Muscle layer of colon (tissue), 2 donors: ENCODE measurements around the gene EPS8L2.
"Not testable (repeated sequence)": the region's sequence is repeated elsewhere in the genome, so short reads cannot be mapped to it uniquely, and the experiment has no call there.

Source experiments
- H3K27ac ChIP-seq: one replicate; pipeline ENCODE4 v1.7.0; 2013; ENCODE audit warnings: low read depth, mild to moderate bottlenecking, low read length, moderate library complexity
- H3K27me3 ChIP-seq, 2 donors: one replicate each; pipeline ENCODE4 v1.7.0; 2013; ENCODE audit warnings: low read length in 2 of 2, mild to moderate bottlenecking in 2 of 2; ENCODE audit not compliant: insufficient read depth in 2 of 2, control insufficient read depth in 1 of 2
- H3K36me3 ChIP-seq: one replicate; pipeline ENCODE4 v1.7.0; 2013; ENCODE audit warnings: mild to moderate bottlenecking, low read length; ENCODE audit not compliant: insufficient read depth
- H3K4me1 ChIP-seq: one replicate; pipeline ENCODE4 v1.7.0; 2013; ENCODE audit warnings: mild to moderate bottlenecking, low read length; ENCODE audit not compliant: insufficient read depth
- H3K4me3 ChIP-seq, 2 donors: one replicate each; pipeline ENCODE4 v1.7.0; 2013; ENCODE audit warnings: low read length in 2 of 2, low read depth in 1 of 2, mild to moderate bottlenecking in 1 of 2, moderate library complexity in 1 of 2
- H3K9ac ChIP-seq: one replicate; pipeline ENCODE4 v1.7.0; 2013; ENCODE audit warnings: low read length
- H3K9me3 ChIP-seq: one replicate; pipeline ENCODE4 v1.7.0; 2013; ENCODE audit warnings: mild to moderate bottlenecking, low read length
- donor health status: abdominal sarcoma.
- donor health status: Adenocarcinoma of cecum.

EPS8L2 gene

DNA sequence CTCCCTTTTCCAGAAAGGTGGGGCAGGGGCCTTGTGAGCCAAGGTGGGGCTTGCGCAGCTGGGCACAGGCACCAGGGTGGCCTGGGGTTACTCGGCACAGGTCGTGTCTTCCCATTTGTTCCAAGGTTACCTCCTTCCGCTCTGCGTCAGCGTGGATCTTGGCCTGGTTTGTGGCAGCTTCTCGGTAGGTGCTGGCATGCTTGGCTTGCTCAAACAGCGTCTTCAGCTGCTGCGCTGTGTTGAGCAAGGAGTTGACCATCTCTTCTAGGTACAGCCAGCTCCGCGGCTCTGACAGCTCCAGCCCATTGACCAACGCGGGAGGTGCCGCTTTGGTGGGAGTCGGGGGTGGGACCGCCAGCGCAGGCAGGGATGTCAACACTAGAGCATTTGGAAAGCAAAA is 31.6 kb upstream of the EPS8L2 start:
- Histone ChIP-seq H3K27me3 (no peaks in the 10 kb centered on the region), H3K9me3 (no peaks in the 10 kb centered on the region), H3K4me3 (no peak overlapping the region), H3K9ac (no peak overlapping the region), H3K27ac (no peak overlapping the region), H3K36me3 (peaks cover 22% of the 10 kb centered on the region), H3K4me1 (no peaks in the 10 kb centered on the region)

DNA sequence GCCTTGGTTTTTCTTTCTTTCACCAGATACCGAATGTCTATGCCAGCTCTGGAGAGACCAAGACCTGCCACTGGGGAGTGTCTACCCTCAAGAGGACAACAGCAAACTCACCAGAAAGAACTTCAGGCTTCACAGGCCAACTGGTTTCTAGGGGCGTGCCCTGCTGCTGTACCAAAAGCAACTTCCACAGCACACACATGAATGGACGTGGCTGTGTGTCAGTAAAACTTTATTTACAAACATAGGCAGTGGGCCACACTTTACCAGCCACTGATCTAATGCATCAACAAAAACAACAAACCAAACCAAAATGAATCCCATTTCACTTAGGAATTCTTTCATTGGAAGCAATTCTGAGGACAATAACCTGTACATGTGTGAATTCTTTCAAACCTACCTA is 27.7 kb upstream of the EPS8L2 start:
- H3K4me3 ChIP-seq: no peak overlapping the region
- H3K36me3 ChIP-seq: peaks cover 29% of the 10 kb centered on the region
- H3K9me3 ChIP-seq: no peaks in the 10 kb centered on the region
- no peak overlapping the region for H3K9ac ChIP-seq
- H3K27me3 ChIP-seq: no peaks in the 10 kb centered on the region
- H3K27ac ChIP-seq: no peak overlapping the region
- H3K4me1 ChIP-seq: no peaks in the 10 kb centered on the region

DNA sequence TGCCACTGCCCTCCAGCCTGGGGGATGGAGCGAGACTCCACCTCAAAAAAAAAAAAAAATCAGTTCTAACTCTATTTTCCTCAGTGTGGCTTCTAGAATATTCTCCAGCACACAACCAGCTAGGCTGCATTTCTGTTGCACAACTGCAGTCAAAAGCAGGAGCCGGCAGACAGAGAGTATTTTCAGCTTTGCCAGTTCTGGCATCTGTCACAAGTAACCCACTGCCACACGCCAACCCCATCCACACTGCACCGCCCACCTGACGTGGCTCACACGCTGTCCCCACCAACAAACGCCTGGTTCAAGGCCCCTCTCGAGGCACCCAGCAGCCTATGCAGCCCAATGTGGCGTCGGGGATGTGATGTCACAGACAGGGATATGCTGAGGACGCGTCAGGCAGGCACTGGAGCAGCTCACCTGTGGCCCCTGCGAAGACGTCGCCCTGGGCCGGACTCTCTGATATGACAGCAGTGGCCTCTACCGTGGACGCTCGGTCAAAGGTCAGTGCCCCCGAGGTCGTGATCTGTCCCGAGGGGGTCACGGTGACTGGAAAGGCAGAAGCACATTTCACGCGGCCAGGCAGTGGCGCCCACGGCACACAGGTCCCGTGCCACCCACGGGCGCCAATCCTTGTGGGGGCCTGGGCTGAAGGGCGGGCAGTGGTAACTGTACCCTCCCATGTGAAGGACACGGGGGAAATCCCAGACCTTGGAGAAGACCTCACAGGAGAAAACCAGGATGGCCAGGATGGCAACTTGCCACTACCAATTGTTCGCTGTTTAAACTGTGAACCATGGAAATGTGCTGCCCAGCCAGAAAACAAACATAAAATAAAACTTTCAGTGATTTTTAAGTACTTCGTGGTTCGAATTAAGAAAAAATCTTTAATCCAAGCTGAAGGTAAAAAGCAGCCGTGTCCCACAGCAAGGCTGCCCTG is 26.5 kb upstream of the EPS8L2 start:
- Histone ChIP-seq H3K27me3 (no peaks in the 10 kb centered on the region), H3K36me3 (peaks cover 25% of the 10 kb centered on the region), H3K4me3 (no peak overlapping the region), H3K27ac (no peak overlapping the region), H3K9me3 (no peaks in the 10 kb centered on the region), H3K4me1 (no peaks in the 10 kb centered on the region), H3K9ac (no peak overlapping the region)

DNA sequence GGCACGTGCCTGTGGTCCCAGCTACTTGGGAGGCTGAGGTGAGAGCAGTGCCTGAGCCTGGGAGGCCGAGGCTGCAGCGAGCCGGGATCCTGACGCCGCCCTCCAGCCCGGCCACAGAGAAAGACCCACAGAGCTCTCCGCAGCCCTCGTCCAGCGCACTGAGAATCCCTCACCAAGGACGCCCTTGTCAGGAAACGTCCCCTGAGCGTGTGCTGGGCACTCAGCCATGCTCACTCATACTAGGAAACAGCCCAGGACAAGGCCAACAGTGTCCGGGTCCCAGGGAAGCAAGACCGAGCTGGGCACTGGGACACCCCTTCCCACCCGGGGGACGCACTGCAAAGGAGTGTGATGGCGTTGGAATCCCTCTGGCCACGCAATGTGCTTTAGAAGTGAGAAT is 25.6 kb upstream of the EPS8L2 start:
- no peaks in the 10 kb centered on the region for H3K9me3 ChIP-seq
- peaks cover 28% of the 10 kb centered on the region for H3K36me3 ChIP-seq
- H3K27me3 ChIP-seq: no peaks in the 10 kb centered on the region
- H3K27ac ChIP-seq: no peak overlapping the region
- H3K4me3 ChIP-seq: no peak overlapping the region
- no peak overlapping the region for H3K9ac ChIP-seq
- H3K4me1 ChIP-seq: no peaks in the 10 kb centered on the region

DNA sequence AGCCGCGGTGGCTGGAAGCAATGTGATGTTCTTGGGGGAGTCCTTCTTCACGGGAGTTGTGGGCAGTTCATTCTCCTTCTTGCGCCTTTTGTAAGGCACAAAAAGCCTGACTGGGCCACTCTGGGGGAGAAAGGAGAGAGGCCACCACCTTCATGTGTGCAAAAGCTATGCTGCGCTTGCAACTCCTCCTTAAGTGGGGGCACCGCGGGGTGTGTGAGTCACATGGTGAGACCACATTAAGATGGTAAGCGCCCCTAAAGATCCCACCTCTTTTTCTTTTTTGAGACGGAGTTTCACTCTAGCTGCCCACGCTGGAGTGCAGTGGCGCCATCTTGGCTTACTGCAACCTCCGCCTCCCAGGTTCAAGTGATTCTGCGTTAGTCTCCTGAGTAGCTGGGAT is 25.1 kb upstream of the EPS8L2 start:
- H3K4me1 ChIP-seq: no peaks in the 10 kb centered on the region
- H3K27me3 ChIP-seq: no peaks in the 10 kb centered on the region
- no peaks in the 10 kb centered on the region for H3K9me3 ChIP-seq
- peaks cover 28% of the 10 kb centered on the region for H3K36me3 ChIP-seq
- H3K27ac ChIP-seq: no peak overlapping the region
- no peak overlapping the region for H3K4me3 ChIP-seq
- no peak overlapping the region for H3K9ac ChIP-seq

DNA sequence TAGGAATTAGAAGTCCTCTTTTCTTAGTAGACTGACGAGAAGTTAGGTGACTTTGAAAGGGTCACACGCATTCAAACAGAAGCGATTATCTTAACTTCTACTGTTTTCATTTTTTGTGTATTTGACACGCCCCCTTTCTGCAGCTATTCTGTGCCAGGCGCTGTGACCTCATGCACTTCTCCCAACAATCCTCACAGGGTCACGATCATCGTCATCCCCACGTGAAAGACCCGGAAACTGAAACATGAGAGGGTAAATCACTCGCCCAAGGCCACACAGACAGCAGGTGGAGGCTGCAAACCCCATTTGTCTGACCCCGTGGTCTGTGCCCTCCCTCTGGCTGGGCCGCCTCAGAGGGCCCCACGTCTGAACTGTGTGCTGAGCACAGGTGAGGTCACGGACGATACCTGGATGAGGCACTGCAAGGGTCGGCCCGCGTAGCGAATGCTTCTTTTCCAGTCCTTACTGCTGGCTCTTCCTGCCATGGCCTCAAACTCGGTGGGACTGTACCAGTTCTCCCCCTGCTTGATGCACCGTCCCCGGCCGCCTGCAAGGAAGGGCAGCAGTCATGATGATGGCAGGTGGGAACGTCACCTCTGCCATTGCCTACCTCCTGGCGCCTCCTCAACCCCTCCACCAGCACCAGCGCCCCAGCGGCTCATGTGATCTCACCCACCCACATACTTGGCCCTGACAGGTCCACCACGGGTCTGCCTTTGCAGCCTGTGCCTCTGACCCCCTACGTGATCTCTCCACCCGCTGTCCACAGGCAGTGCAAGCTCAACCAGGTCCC is 19.4 kb upstream of the EPS8L2 start:
- Histone ChIP-seq H3K9ac (no peak overlapping the region), H3K4me1 (no peaks in the 10 kb centered on the region), H3K27me3 (no peaks in the 10 kb centered on the region), H3K4me3 (no peak overlapping the region), H3K27ac (no peak overlapping the region), H3K36me3 (peaks cover 29% of the 10 kb centered on the region), H3K9me3 (no peaks in the 10 kb centered on the region)

DNA sequence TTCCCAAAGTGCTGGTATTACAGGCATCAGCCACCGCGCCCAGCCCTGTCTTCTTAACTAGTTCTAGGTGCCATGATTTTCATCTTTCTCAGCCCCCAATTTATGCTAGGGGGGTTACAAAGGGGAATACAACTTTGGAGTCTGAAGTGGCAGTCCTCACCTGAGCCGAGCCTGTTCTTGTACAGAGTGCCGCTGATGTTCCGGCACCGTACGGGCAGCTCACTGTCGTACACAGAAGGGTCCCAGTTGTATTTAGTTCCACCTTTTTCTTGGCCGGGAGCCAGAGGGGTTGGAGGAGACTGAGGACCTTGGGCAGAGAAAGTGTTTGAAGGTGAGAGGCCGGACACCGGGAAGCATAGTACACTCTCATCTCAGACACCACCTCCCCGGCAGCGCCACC is 18.3 kb upstream of the EPS8L2 start:
- Histone ChIP-seq H3K4me1 (no peaks in the 10 kb centered on the region), H3K9ac (no peak overlapping the region), H3K27me3 (no peaks in the 10 kb centered on the region), H3K4me3 (no peak overlapping the region), H3K36me3 (peaks cover 29% of the 10 kb centered on the region), H3K27ac (no peak overlapping the region), H3K9me3 (no peaks in the 10 kb centered on the region)

DNA sequence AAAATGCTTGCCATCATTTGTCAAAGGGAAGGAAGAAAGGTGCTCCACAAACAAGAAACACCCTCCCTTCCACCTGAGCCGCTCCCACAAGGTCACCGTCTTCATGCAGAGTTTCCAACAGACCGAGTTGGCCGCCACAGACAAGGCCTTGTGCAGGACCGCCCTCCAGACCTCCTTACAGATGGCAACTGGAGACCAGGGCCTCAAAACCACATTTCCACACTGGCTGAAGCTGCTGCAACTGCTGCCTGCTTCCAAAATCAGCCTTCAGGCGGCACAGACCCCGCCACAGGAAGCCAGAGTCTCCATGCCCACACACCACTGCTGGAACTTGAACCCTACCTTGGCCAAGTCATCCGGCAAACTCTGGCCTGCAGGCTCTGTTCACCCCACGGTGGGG is 17.4 kb upstream of the EPS8L2 start:
- Histone ChIP-seq H3K9me3 (no peaks in the 10 kb centered on the region), H3K4me1 (peaks cover 6% of the 10 kb centered on the region), H3K27ac (no peak overlapping the region), H3K9ac (no peak overlapping the region), H3K4me3 (no peak overlapping the region), H3K36me3 (peaks cover 24% of the 10 kb centered on the region), H3K27me3 (no peaks in the 10 kb centered on the region)

DNA sequence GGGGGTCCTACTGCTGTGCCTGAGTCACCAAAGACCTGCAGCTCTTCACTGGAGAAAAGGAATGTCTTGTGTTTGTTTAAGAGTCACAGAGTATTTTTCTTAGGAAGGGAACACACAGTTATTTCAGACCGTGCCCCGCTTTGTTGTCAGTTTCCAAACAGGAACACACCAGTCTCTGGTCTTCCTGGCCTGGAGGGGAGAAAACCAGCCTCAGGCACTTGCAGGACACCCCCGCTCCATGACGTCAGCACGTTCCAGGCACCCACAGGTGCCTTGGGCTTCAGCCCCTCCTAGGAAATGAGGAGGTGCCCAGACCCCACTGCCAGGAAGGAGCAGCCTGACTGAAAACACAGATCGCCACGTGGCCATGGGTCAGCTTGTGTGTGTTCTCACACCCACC is 16.4 kb upstream of the EPS8L2 start:
- Histone ChIP-seq H3K36me3 (peaks cover 20% of the 10 kb centered on the region), H3K27ac (no peak overlapping the region), H3K4me3 (no peak overlapping the region)

DNA sequence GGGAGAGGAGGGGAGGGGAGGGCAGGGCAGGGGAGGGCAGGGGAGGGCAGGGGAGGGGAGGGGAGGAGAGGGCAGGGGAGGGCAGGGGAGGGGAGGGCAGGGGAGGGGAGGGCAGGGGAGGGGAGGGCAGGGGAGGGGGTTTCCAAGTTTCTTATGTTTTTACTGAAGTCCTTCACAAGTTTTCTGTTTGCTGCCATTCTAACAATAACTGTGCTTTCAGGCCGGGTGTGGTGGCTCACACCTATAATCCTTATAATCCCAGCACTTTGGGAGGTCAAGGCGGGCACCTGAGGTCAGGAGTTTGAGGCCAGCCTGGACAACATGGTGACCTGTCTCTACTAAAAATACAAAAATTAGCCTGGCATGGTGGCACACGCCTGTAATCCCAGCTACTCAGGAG is 15.8 kb upstream of the EPS8L2 start:
- H3K4me3 ChIP-seq, H3K9ac ChIP-seq, H3K27me3 ChIP-seq, H3K9me3 ChIP-seq, H3K27ac ChIP-seq: not testable (repeated sequence)
- H3K4me1 ChIP-seq: peaks cover 12% of the 10 kb centered on the region
- H3K36me3 ChIP-seq: peaks cover 18% of the 10 kb centered on the region

More for the DNA sequence above, 16.4 kb upstream of the EPS8L2 start:
- Histone ChIP-seq H3K4me1 (peaks cover 12% of the 10 kb centered on the region), H3K9me3 (no peaks in the 10 kb centered on the region), H3K27me3 (no peaks in the 10 kb centered on the region), H3K9ac (no peak overlapping the region)

DNA sequence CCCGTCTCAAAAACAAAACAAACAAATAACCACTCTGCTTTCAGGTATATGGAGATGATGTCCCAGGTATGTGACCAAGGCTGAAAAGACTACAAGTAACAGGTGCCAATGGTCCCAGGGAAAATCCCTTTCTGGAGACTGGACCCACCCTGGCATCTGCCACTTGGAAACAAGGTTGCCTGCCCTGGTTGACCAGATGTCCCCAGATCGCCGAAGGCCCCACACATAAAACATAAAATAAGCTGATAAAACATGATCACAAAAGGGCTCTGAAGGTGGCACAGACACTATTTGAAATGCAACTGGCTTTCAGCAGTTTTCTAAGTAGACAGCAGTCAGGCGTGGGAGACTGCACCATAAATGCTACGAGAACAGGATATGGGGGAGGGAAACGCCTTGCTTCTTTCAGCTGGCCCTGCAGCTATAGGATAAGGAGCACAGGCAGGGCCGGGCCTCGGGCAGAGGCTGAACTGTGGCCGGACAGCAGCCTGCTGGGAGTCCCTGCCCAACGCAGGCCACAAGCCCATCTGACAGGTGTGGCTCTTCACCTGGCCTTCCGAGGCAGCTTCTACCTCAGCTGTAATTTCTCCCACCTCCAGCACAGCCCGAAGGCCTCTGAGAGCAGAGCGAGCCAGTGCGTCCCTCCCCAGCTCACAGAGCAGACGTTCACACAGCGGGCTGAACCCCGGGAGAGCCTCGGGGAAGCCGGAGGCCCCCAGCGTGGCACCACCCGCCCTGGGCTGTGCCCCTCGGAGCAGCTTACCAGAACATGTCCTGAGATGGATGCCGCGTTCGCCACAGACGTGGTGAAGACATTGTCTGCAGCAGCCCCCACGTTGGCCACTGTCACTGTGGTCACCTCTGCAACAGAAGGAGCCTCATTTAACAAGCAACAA is 15.0 kb upstream of the EPS8L2 start:
- Histone ChIP-seq H3K9ac (no peak overlapping the region), H3K9me3 (no peaks in the 10 kb centered on the region), H3K36me3 (peaks cover 18% of the 10 kb centered on the region), H3K27ac (no peak overlapping the region), H3K4me3 (no peak overlapping the region), H3K27me3 (no peaks in the 10 kb centered on the region), H3K4me1 (peaks cover 12% of the 10 kb centered on the region)
